ENCODE measurements around the gene RPS2.

Gene RPS2

GRCh38 chr16:1981398-1981836 is 16.8 kb upstream of the RPS2 start, which contains the start of gene NOXO1:
Gene NOXO1 (minus strand): TSS chr16:1981469. CDS start chr16:1981179, 290 bp downstream.
- FAIRE-seq, result no peak

DNA sequence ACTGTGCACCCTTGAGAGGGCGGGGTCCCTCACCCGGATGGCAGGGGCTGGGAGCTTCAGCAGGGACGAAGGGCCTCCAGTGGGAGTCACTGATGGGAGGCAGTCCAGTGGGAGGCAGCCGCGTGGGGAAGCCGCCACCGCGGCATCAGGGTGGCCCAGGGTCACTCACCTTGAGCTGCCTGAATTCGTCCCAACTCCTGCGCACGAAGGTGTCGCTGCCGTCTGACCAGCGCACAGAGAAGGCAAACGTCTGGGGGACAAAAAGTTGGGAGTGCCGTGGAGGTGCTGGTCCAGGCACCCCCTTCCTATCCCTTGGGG is 16.1 kb upstream of the RPS2 start:
- no peak for FAIRE-seq

DNA sequence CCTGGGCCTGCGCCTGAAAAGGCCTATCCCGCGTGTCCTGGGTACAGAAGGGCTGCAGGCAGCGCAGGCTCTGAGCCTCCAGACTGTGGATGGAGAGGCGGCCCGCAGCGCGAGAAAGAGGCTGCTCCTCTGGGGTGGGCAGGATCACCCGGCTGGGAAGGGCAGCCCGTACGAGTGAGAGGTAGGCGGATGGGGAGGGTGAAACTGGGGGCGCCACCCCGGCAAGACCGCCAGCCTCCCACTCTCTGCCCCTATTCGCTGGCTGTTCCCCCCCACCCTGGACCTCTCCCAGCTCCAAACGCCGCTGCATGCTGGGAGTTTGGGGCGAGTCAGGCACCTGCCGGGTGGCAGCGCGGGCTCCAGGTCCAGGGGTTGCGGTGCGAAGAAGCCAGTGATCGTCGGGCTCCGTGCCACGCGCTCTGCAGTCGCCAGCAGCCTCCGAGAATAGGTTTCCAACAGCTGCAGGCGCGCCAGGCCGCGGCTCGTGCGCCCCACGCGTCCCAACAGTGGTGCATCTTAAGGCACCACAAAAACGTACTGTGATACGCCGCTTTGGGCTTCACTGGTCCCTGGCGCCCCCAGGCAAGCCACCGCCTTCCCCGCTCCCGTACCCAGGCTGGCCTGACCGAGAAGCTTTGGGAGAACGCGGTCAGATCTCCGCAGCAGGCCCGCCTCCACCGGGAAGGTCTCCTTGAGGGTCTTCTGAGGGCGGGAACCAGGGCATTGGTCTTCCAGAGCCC is 15.6 kb upstream of the RPS2 start:
- no peak for FAIRE-seq

- FAIRE-seq, result no peak
These were observed 14.8 kb upstream of the RPS2 start for GRCh38 chr16:1979271-1980029.

DNA sequence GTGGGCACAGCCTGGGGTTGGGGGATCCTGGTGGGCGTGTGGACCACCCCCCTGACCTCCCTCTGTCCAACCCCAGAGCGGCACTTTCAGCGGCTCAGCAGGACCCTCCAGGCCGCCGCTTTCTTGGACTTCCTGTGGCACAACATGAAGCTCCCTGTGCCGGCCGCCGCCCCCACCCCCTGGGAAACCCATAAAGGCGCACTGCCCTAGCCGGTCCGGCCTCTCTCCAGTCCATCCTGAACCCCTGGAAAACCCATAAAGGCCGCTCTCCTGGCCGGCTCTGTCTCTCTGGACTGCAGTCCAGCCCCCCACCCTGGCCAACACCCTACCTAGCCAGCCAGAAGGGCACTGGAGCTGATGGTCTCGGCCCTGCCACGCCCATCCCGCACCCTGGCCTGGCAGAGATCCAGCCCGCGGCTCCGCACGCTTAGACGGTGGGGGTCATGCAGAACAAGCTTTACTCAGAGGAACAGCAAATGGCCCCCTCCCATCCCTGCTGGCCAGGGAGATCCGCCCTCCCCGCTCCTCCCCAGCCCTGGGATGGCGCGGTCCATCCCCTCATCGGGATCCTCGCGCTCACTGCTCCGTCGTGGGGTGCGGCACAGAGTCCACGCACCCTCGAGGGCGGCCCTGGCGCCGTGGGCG is 14.0 kb upstream of the RPS2 start:
- FAIRE-seq, result no peak

DNA sequence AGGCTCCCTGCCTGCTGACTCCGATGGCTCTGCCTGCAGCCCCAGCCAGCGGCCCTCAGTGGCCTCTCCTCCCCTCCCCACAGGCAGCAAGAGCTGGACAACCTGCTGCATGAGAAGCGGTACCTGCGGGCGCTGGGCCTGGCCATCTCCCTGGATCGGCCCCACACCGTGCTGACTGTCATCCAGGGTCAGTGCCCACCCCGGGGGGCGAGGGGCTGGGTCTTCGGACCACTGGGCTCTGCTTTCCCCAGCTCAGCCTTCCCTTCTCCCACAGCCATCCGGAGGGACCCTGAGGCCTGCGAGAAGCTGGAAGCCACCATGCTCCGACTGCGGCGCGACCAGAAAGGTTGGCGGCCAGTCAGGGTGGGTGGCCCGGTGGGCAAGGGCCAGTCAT is 13.2 kb upstream of the RPS2 start:
- FAIRE-seq, result no peak

- no peak for FAIRE-seq
These were observed 12.6 kb upstream of the RPS2 start for GRCh38 chr16:1976951-1977874.

DNA sequence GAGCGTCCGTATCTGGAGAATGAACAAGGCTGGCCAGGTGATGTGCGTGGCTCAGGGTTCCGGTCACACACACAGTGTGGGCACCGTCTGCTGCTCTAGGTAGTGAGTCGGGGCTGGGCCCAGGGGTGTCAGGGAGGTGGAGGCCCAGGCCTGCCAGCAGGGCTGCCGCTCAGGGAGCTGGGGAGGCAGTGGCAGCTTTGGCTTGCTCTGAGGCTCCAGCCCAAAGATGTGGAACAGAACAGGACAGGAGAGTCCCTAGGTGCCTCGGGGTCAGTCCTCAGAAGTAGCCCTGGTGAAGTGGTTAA is 11.5 kb upstream of the RPS2 start:
- no peak for FAIRE-seq

DNA sequence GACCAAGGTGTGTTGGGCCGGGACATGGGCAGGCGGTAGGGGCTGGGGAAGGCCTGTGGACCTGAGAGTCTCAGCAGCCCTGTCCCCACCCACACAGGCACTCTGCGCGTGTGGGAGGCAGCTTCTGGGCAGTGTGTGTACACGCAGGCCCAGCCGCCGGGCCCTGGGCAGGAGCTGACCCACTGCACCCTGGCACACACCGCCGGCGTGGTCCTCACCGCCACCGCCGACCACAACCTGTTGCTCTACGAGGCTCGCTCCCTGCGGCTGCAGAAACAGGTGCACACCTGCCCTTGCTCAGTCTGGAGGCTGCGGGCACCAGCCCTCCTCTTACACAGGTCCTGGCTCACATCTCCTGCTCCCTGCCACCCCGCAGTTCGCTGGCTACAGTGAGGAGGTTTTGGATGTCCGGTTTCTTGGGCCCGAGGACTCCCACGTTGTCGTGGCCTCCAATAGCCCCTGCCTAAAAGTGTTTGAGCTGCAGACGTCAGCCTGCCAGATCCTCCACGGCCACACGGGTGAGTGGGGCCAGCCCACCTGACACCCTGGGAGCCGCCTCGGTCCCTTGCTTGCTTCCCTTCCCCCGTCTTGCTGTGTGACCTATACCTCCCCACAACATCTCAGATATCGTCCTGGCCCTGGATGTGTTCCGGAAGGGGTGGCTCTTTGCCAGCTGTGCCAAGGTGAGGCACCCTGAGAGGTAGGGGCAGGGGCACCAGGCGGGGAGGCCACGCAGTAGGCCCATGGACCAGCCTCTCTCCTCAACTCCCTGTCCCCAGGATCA is 11.0 kb upstream of the RPS2 start:
- FAIRE-seq, result no peak

DNA sequence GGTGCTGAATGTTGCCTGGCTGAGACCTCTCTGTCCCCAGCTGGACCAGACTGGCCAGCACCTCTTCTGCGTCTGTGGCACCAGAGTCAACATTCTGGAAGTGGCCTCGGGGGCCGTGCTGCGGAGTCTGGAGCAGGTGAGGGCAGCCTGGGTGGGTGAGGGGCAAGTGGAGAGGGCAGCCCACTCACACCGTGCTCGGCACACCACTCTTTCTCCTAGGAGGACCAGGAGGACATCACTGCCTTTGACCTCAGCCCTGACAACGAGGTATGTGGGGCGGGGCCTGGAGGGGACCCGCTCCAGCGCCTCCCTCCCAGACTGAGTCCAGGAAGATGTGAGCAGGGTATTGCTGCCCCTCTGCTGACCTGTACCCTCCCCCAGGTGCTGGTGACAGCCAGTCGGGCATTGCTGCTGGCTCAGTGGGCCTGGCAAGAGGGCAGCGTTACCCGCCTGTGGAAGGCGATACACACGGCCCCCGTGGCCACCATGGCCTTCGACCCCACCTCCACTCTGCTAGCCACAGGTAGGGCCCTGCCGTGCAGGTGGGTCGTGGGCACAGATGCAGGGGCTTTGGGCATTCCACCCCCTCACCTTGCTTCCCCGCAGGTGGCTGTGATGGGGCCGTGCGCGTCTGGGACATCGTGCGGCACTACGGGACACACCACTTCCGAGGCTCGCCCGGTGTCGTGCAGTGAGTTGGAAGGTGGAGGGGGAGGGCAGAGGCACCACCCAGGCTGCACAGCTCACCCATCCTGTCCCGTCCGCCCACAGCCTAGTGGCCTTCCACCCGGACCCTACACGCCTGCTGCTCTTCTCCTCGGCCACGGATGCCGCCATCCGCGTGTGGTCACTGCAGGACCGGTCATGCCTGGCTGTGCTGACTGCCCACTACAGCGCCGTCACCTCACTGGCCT is 9.8 kb upstream of the RPS2 start:
- FAIRE-seq, result no peak

GRCh38 chr16:1973461-1974156 is 9.0 kb upstream of the RPS2 start:
- no peak for FAIRE-seq

- FAIRE-seq, result no peak
These were observed 7.9 kb upstream of the RPS2 start for GRCh38 chr16:1972490-1972877.

DNA sequence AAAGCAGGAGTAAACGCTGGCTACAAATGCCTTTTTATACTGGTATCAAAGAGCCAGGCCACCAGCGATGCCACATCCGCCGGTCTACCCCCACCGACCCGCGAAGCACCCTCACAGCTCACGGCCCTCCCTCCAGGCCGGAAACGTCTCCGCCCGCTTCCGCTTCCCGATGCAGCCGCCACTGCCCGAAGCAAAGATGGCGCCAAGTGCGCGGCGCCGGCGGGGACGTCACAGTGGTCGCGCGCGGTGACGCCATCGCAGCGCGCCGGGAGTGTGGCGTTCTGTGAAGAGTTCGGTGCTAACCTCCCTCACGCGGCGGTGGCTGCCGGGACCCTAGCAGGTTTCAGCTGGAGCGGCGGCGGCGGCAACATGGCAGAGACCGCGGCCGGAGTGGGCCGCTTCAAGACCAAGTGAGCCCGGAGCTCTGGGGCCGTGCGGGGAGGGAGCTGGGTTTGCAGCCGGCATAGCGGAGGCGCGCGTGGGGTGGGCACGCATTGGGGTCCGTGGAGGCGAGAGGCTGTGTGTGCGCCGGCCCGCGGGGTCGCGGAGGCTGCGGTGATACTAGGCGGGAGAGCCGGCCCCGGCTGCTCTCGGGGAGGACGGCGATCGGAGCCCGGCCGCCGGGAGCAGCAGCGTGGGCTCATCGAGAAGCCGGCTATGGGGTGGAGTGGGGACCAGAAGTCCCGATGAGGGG is 7.3 kb upstream of the RPS2 start, which contains the start of gene TBL3:
TBL3 (plus strand) TSS at position 258 of the 694 bp plus-strand sequence; CDS start at position 370, 112 bp downstream.
- FAIRE-seq, result no peak

DNA sequence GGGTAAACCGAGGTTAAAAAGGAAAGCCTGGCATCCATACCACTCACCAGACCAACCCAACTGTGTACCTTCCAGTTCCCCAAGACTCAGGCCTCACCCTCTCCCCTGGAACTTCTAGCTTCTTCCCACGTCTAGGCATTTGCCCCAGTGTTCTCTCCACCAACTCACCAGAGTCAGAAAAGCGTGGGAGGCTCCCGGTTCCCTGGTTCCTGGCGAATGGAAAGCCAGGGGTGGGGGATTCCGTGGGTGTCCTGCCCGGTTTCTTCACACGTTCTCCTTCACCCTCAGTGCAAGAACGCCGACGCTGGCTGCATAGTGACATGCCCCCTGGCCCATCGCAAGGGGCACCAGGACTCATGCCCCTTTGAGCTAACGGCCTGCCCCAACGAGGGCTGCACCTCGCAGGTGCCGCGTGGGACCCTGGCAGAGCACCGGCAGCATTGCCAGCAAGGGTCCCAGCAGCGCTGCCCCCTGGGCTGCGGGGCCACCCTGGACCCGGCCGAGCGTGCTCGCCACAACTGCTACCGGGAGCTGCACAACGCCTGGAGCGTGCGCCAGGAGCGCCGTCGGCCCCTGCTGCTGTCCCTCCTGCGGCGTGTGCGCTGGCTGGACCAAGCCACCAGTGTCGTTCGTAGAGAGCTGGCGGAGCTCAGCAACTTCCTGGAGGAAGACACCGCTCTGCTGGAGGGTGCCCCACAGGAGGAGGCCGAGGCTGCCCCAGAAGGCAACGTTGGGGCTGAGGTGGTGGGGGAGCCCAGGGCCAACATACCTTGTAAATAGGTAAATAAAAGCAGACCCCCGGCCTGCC is 3.7 kb upstream of the RPS2 start:
- no peak for FAIRE-seq

DNA sequence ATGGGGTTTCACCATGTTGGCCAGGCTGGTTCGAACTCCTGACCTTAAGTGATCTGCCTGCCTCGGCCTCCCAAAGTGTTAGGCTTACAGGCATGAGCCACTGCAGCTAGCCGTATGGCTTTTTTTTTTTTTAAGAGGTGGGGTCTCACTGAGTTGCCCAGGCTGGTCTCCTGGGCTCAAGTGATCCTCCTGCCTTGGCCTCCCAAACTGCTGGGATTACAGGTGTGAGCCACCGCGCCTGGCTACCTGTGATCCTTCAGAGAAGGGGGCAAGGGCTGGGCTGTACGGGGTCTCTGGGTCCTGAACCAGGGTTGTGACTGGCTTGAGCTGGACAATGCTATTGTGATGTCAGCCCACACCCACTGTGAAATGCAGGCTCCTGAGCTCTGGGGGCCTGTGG is 1.8 kb upstream of the RPS2 start, which contains the start of gene RNF151:
RNF151 (plus strand) TSS at position 397 of the 400 bp plus-strand sequence. CDS start 26 bp downstream, outside the sequence.
- no peak for FAIRE-seq

DNA sequence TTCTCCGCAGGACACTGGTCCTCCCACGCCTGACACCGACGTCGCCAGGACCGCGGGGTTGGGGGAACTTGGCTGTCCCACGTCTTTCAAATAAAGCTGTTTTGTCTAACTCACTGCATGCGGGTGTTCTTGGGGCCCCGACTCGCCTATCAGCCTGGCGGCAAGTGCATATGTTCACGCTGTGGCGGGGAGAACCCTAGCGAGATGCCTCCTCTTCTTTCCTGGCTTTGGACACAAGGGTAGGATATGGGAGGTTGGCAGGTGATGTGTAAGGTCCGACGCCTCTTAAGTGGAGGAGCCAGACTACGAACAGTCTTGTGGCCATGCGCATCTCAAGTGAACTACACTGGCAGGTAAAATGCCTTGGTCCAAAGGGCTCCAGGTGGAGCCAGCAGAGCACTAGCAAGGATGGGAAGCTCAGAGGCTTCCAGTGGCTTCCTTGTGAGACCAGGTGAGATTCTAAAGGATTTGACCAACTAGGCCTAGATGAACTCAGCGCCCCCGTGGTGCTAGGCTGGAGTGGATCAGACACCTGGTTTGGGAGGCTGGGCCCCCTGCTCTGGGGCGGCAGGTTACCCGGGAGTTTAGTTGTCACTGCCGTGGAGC is 873 bp upstream of the RPS2 start:
- no peak for FAIRE-seq

- no peak for FAIRE-seq
These were observed 670 bp downstream of the RPS2 start for GRCh38 chr16:1963806-1964505.
